Activated gamma-delta T cell treated with Interleukin-2 at 50 U/mL for 16 hours (primary cell): Measurements from ENCODE around the gene NHLRC1.

ENCODE experiments used
- DNase-seq: peaks from one replicate; pipeline ENCODE4 v3.0.0-alpha.2; 2020

Gene NHLRC1

DNA sequence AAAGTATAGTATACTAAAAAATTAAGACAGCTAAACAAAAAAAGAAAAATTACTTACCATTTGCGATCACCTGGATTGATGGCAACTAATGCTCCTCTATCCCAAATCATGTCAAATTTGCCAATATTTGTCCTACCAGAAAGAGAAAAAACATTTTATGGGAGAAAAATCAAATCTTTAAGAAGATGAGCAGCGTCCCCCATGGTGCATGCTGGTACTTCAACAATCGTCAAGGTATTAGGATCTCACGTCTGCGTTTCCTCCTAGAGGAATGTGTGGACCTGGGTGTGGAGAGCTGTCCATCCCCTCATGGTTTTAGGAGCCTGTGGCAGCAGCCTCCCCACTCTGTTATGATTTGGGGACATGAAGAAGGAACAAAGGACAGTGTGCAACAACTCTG lies 16.4 kb upstream of the NHLRC1 start:
- no peak for DNase-seq

DNA sequence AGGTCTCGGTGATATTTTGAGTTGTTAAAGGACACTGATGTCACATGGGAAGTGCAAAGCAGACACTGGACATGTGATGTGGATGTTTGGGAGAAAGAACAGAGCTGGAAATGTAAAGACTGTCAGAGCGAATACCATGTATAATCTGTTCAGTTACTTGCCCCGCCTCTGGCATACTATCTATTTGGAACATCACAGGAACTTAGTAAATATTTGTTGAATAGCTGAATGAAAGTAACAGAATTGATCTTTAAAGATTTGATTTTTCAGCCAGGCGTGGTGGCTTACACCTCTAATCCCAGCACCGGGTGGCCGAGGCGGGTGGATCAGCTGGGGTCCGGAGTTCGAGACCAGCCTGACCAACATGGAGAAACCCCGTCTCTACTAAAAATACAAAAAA lies 13.8 kb upstream of the NHLRC1 start:
- DNase-seq = no peak

DNA sequence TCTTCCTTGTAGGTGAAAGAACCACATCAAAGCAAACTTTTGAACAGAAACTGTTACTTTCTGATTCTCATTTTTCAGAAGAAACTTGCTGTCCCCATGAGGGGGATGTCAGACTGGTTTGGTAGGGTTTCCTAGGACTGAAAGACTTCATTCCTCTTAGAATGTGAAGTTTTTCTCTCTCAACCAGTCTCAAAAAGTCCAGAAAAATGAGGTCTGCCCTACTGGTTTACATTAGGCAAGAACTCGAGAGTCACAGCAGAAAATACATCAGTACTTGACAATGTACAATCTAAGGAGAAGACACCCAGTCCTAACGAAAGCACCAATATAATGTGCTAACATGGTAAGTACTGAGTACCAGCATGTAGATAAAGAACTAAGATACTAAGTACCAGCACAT lies 12.7 kb upstream of the NHLRC1 start:
- no peak for DNase-seq

DNA sequence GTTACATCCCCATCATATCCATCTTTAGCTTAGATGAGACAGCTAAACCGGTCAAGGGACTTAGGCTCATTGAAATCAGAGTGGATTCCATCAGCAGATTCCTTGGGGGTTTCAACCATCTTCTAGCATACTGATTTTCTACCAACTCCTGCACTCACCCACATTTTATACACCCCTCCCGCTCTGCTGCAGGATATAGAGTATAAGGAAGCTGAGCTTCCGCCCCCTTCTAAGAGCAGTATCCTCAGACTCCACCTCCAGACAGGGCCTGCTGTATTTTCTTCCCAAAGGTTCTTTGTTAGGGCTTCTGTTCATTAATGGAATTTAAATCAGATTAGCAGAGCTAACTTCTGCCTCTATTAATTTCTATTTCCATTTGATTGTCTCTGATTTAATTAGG lies 9.9 kb upstream of the NHLRC1 start:
- no peak for DNase-seq

DNA sequence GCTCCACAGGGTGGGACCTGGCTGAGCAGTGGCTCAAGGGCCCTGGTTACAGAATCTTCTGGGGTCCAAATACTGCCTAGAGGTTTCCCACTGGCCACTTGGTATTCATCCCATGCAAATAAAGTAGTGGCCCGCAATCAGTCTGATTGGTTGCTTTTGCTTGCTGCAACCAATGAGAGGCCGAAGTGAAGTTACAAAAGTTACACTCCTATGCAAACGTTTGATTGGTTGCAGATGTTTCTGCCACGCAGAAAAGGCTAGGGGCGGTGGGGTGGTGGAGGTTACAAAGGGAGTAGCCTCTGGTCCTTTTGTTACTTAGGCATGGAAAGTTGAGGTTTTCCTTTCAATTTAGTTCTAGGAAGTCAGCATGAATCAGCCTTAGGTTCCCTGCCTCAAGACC lies 3.6 kb upstream of the NHLRC1 start:
- DNase-seq = no peak

DNA sequence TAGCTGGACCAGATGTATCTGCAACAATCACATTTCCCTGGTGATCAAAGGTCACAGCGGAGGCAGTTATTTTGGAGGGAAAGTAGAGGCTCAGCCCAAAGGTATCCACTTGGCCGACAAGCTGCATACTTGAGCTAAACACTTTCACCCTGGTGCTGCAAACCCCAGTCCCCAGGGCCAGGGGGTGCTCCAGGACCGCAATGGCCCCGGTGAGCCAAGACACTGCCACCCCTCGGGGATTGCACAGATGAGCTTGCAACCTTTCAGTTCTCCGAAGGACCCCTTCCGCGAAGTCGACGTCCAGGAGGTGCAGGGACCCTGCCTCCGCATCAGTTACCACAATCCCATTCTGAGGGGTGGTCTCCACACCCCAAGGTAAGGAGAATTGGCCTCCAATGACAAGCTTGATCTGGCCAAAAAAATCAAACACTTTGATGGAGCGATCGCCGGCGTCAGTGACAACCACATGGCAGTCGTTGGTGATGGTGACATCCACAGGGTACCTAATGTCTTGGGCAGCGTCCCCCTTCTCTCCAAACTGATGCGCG lies 823 bp downstream of the NHLRC1 start:
- DNase-seq = no peak

DNA sequence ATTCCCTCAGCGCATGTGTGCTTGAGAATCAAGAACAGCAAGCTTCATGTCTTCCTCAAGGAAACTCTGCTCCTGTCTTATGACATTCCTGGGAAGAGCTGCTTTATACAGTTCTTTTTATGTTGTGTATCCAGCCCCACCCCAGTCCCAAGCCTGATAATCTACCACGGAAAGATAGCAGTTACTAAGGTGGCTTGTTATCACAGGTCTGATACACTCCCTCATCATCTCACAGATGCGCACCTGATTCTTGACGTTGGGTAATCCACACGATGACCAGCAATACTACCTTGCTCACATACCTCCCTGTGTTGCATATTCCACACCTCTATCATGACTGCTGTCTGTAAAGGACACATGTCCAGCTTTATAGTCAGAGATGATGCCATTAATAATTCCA lies 3.2 kb downstream of the NHLRC1 start:
- no peak for DNase-seq

DNA sequence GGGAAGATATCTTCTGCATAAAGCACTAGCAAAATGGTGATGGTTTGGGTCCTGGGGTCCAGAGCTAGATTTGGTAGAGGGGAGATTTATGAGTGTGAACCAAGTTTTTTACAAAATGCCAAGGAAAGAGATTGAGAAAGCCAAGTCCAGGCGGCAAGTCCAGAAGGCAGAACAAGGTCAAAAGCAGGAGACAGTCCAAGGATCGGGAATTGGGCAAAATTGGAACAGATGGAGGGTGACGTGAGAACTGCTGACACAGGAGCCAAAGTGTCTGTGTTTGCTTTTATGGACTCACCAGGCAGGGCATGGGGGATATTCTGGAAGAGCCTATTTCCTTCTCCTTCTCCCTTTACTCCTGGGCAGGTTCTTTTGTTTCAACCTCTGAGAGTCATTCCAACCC lies 4.1 kb downstream of the NHLRC1 start:
- DNase-seq = no peak

DNA sequence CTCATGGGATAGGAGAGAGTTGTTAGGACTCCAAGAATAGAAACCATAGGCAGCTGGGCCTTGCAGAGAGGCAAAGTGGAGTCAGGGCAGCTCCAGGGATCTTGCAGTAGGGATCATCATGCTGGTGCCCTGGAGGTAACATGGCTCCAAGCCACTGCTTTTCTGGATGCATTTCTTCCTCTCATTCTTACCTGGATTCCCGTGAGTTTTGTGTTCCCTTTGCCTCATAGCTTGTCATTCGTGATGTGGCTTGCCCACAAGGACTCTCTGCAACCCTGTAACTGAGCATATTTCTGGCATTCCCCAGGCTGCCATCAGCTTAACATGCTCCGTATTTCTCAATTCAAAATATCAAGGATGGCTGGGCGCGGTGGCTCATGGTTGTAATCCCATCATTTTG lies 5.3 kb downstream of the NHLRC1 start:
- no peak for DNase-seq

DNA sequence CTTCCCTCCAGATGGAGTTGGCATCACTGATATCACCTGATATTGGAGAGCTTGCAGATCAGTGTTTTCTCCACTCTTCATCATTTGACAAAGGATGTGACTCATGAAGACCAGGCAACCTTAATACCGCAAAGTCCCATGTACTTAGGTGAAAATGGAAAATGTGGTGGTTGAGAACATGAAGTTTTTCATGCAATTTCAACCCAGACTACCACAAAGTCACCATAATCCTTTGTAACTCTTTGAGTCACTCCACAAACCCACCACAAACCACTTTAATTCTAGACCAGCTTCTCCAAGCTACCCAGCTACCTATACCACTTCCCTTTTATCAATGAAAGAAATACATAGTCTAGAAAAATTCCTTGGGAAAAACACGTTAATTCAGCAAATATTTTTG lies 7.1 kb downstream of the NHLRC1 start:
- no peak for DNase-seq

DNA sequence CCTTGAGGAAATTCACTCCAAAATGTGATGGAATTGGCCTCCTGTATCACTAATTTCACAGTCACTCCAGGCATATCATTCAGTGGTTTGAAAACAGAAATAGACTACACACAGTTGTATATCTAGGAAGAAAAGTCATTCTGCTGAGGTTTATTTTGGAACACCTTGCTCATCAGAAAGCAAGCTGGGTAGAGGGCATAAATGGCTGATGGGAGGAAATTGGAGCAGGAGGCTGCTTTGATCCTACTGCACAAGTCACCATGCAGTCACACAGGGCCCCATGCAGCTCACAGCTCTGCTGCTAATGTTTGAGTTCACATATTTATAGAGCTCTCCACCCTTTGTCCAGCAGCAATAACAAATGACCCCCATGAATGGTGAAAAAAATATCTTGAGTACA lies 12.3 kb downstream of the NHLRC1 start:
- no peak for DNase-seq

DNA sequence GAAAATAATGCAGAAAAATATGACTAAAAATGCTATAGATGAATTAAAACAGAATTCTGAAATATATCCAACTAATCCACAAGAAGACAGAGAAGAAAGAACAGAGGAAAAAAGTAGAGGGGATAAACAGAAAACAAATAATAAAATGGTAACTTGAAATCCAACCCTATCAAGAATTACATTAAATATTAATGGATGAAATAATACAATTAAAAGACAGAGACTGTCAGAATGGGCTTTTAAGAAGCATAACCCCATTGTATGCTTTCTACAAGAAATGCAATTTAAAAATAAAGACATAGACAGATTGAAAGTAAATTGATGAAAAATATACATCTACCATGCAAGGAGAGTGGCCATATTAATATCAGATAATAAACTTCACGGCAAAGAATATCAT lies 15.4 kb downstream of the NHLRC1 start:
- no peak for DNase-seq

DNA sequence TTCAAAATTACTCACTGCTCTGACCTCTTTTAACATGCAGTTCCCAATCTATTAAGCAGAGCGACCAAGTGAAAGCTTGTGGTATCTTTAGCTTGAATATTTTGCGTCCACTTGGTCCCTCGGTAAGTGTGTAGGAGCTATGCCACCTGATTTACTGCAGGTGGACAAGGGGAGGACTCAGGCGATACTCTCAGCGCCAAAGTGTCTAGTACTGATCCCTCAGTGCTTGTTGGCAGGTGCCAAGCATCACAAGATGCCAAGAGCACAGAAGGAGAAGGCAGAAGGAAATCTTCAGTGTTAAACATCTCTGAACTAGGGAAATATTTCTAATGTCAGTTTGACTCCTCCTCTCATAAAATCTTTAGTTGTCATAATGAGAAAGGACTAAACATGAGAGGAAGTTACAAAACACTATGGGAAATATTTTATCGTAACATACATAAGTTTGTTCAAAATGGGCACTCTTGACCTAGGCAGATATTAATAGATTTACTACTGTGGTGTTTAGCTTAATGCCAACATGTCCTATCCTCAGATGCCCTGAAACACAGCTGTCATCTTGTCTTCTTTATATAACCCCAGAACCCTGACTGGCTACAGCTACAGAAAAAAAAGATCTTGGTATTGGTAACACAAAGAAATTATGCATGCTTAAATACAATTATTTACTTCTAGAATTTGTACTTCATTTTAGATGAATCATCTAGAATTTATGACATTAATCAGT lies 19.5 kb downstream of the NHLRC1 start:
- no peak for DNase-seq

DNA sequence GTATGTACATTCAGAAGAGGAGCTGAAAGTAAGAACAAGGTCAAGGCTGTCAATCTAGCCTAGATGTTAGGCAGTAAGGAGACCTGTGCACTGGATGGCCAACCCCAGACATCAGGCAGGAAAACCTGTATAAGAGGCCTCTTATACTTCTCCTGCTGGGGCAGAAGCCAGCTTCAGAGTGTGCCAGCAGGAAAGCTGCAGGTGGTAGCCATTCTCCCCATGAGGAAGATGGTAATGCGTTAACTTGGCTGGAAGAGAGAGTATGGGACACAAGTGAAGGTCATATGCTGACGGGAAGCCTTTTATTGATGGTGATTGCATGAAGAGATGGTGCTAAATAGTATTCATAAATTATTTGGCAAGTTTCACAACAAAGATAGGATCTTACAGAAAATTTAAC lies 20.6 kb downstream of the NHLRC1 start:
- no peak for DNase-seq

DNA sequence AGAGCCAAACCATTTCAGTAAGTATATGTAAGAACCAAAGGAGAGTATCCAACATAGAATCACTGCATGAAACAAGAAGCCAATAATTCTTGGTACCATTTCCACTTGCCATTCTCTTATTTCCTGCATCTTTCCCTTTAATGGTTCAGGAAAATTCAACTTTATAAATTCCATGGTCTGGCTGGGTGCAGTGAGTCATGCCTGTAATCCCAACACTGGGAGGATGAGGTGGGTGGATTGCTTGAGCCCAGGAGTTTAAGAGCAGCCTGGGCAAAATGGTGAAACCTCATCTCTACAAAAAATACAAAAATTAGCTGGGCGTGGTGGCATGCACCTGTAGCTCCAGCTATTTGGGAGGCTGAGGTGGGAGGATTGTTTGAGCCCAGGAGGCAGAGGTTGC lies 21.2 kb downstream of the NHLRC1 start:
- DNase-seq = no peak

DNA sequence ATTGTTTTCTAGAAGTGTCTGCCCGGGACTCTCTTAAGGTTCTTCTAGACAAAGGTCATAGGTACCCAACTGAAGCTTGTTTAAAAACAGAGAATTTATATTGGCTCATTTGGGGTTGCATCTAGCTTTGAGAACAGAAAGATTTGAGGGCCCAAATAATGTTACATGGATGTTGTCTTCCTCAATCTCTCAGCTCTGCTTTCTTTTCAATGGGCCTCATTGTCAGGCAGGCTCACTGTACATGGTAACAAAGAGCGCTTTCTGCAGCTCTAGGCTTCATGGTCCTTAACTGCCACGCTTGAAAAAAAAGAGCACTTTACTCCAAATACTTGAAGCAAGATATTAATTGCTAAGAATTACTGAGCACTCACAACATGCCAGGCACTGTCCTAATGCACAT lies 22.2 kb downstream of the NHLRC1 start:
- DNase-seq = no peak

DNA sequence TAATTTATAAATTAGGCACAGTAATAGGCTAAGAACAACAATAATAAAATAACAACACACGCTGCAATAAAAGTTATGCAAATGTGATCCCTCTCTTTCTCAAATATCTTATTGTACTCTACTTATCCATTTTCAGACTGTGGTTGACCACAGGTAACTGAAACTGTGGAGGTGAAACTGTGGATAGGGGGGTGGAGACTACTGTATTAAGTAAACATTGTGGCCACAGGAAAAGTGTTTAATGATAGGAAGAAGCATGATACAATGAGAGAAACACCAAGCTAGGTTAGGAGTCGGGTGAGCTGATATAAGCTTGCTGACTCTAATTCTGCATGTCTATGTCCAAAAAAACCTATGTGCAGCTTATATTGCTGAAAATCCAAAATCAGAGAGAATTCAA lies 23.0 kb downstream of the NHLRC1 start:
- no peak for DNase-seq

DNA sequence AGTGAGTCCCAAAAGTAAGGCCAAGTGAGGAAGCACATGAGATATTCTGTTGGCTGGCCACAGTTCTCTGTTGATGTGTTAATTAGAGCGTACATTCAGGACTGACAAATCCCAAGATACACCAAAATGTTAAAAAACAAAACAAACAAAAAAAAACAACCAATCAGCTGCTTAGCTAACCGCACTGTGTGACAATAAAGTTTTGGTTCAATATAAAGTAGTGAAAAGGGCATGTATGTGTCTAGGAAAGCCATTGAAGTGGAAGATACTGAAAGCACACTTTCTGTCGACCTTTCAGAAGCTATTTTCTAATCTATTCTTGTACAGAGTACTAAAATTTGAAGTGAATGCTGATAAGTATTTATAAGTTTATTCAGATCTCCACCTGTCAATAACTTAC lies 26.1 kb downstream of the NHLRC1 start:
- DNase-seq = no peak

DNA sequence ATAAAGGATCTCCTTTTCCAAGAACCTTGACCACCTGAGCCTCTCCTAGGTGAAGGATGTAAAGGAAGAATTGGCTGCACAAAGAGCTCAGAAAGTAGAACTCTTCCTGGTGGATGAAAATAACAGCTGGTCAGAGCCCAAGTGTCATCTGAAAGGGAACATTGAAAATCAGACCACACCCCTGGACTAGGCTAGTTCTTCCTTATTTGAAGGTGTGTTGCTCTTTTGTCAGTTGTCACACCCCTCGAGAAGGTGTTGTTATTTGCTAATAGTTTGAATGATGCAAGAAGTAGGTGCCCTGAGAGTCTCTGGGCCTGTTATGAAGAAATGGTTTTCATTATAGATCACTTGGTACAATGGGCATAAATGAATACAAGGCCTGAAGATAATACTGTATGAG lies 31.1 kb downstream of the NHLRC1 start:
- no peak for DNase-seq

DNA sequence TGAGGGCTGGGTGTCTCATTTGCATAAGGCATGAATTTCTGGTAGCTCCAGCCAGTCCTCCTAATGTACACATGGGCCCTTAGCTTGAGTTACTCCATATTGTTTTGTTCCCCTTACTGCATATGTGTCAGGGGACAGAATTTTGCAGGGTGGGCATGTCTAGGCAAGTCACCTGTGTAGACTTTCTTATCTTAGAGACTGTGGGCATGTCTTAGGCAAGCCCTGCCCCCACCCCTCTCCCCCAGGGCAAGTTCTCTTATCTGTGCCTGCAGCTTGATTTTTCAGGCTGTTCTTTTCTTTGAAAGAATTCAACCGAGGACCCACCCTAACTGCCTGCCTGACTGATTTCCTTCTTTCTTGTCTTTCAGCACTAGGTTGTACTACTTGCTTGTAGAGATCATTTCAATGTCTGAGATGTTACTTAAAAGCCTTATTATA lies 32.1 kb downstream of the NHLRC1 start:
- DNase-seq = no peak

DNA sequence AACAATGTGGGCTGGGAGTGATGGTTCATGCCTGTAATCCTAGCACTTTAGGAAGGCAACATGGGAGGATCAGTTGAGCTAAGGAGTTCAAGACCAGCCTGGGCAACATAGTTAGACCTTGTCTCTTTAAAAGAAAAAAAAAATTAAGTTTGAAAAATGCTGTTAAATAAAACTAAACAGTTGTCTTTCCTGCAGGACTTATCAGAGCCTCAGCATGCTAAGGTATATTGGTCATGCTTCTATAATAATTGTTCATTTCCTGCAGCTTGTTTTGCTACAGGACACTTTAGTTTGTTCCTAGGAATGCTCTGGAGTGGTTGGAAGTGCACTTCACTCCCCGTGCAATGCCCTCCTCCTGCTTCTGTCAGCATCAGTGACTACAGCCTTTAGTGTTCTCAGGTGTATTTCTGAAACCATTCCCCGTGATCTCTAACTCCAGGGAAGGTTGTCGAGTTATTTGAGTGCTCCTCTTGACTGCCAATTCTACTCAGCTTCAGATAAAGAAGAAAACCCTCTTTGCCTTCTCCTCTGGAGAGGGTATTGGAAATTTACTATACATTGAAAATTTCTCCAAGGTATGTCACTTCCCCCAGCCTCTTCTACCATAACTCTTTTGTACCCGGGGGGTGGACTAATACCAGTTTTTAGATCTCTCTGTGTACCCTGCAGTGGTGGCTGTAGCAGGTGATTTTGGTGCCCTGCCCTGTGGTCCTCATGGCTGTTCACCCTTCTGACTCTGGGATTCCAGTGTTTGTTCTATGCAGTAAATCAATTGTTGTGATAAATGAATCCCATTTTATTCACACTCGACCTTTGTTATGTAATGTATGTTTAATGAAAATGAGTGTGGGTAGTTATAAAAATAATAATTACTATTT lies 33.8 kb downstream of the NHLRC1 start:
- no peak for DNase-seq

DNA sequence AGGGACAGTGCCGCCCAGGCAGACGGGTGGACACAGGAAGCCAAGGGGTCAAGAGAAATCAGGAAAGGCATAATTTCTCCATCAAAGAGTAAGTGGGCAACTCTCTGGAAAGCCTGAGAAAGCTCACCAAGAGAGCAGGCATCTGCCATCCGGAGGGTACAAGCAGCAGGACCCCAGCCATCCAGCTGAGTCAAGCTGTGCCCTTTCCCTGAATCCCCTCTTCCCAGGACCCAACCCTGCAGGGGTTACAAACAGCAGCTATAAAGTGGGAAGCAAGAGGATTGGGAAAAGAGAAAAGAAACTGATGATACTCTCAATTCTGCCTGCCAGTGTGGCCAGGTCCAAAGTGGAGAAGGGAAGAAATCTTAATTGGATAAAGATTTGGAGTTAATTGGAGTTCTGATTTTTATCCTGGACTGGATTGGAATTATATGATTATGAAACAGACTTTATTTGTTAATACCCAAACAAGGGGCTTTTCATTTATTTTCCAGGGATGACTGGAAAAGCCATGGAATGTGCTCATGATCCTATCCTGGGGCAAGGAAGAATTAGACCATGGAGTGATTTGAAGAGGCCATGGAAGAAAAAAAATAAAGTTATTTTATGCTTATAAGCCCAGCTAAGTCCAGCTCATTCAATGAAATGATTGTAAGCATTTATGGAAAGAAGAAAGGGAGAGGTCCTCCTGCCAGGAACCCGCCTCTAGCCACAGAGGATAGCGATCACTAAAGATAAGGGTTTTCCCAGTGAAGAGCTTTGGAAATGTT lies 34.9 kb downstream of the NHLRC1 start:
- DNase-seq = no peak

DNA sequence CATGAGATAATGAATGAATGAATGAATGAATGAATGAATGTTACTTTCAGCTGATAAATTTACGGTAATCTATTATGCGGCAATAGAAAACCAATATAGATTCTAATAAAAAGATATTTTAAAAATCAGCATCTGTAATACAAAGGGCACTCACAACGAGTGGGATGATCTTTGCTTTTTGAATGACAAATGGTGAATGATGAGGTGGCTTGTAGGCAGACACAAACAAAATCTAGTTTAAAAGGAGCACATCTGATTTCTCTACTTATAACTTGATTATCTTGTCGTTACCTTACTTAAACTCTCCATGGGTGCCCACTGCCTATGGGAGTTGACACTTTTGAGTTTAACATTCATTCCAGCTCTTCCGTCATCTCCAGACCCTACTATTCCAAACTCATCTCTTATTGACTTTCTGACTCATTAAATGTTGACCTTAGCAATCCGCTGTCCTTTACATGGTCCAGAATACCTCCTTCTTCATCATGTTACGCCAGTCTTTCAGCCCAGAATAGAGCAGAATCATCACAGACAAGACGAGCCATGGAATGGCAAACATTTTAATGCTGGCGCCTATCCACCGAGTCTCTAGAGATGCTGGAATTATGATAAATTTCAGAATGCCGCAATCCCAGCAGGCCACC lies 41.3 kb downstream of the NHLRC1 start:
- no peak for DNase-seq
